GM12878 (cell line): ENCODE data around the gene SLC5A1.

Experiments
- BRCA1 ChIP-seq: IDR thresholded peaks from 2 replicates; pipeline ENCODE4 v1.6.1; 2011; ENCODE audit warnings: low read depth, low read length, improper control_type of control experiment
- CTCF ChIP-seq, 3 experiments: IDR thresholded peaks in 2 of 3; conservative IDR thresholded peaks in 1 of 3; 2 replicates each; pipeline ENCODE4 v1.5.1; 2011; ENCODE audit warnings: low read depth in 3 of 3, low read length in 3 of 3, mild to moderate bottlenecking in 3 of 3, control low read depth in 2 of 3, moderate library complexity in 2 of 3, inconsistent platforms in 1 of 3, mixed read lengths in 1 of 3; ENCODE audit not compliant: control insufficient read depth in 2 of 3, insufficient read depth in 1 of 3; ENCODE audit errors: extremely low read depth in 1 of 3
- EP300 ChIP-seq, 2 experiments: fragments of 150-350 bp in 1 of 2; IDR thresholded peaks; 2 replicates each; pipeline ENCODE4 v1.6.1; 2011 to 2012; ENCODE audit warnings: low read depth in 2 of 2, low read length in 2 of 2, borderline replicate concordance in 1 of 2, improper control_type of control experiment in 1 of 2, inconsistent platforms in 1 of 2; ENCODE audit not compliant: control insufficient read depth in 1 of 2
- GABPA ChIP-seq: IDR thresholded peaks from 2 replicates; pipeline ENCODE4 v1.6.1; 2014; ENCODE audit warnings: antibody characterized with exemption, low read depth, mild to moderate bottlenecking, inconsistent platforms
- MAX ChIP-seq: IDR thresholded peaks from 2 replicates; pipeline ENCODE4 v1.6.1; 2012; ENCODE audit warnings: low read depth, low read length, improper control_type of control experiment
- NFIC ChIP-seq: IDR thresholded peaks from 2 replicates; pipeline ENCODE4 v1.6.1; 2012; ENCODE audit warnings: low read depth, mild to moderate bottlenecking, inconsistent platforms, low read length, moderate library complexity
- PKNOX1 ChIP-seq: fragments of 450-650 bp; IDR thresholded peaks from 2 replicates; pipeline ENCODE4 v1.6.1; 2016; ENCODE audit warnings: mild to moderate bottlenecking
- POLR2A ChIP-seq: IDR thresholded peaks from 2 replicates; pipeline ENCODE4 v1.6.1; 2011; ENCODE audit warnings: low read depth, mild to moderate bottlenecking, low read length
- SIN3A ChIP-seq: IDR thresholded peaks from 2 replicates; pipeline ENCODE4 v1.6.1; 2012; ENCODE audit warnings: low read depth, low read length, improper control_type of control experiment
- SMAD1 ChIP-seq: fragments of 450-650 bp; IDR thresholded peaks from 2 replicates; pipeline ENCODE4 v1.6.1; 2018; ENCODE audit warnings: mild to moderate bottlenecking, low read depth; ENCODE audit not compliant: partially characterized antibody
- SPI1 ChIP-seq: IDR thresholded peaks from 2 replicates; pipeline ENCODE4 v1.6.1; 2011; ENCODE audit warnings: low read depth, mild to moderate bottlenecking, low read length, moderate library complexity, borderline replicate concordance; ENCODE audit not compliant: insufficient read depth
- TCF7 ChIP-seq: IDR thresholded peaks from 2 replicates; pipeline ENCODE4 v1.6.1; 2014; ENCODE audit warnings: antibody characterized with exemption, borderline replicate concordance

- no peak for TF ChIP-seq BRCA1
- no peak for TF ChIP-seq SPI1
- TF ChIP-seq CTCF (IDR thresholded peaks at IDR 0.05 in 2 of 3, conservative IDR thresholded peaks at IDR 0.05 in 1 of 3; ENCODE audit: control insufficient read depth in 2 of 3, extremely low read depth in 1 of 3, insufficient read depth in 1 of 3, low read depth in 3 of 3, low read length in 3 of 3), result peak; percentile 6 to 39 (median 30); a peak in 3 of 6 replicates
- TF ChIP-seq MAX, result no peak
- TF ChIP-seq NFIC, result no peak
- TF ChIP-seq SMAD1, result no peak
- TF ChIP-seq EP300 (IDR thresholded peaks at IDR 0.05; ENCODE audit: borderline replicate concordance in 1 of 2, control insufficient read depth in 1 of 2, low read depth in 2 of 2, low read length in 2 of 2), result no peak
- TF ChIP-seq POLR2A, result no peak
- TF ChIP-seq TCF7, result no peak
- TF ChIP-seq SIN3A, result no peak
- TF ChIP-seq PKNOX1, result no peak
- no peak for TF ChIP-seq GABPA
Observed at GRCh38 chr22:32103658-32104315, 60.7 kb downstream of the SLC5A1 start.
